Measurements from ENCODE around the gene PLXNB2.

The PLXNB2 gene

GRCh38 chr22:50229370-50229769 is 78.1 kb downstream of the PLXNB2 start:
- Histone ChIP-seq H3K4me2 (ENCODE audit: low read length) (no peak overlapping the region), H3K9me3 (ENCODE audit: control insufficient read depth, insufficient read depth, low read length) (no peaks in the 10 kb centered on the region), H3K36me3 (ENCODE audit: control insufficient read depth, low read length) (peaks cover 31% of the 10 kb centered on the region), H3K4me3 (ENCODE audit: low read length) (no peak overlapping the region), H3K9me2 (replicated peaks; ENCODE audit: control insufficient read depth, low read length) (no peaks in the 10 kb centered on the region), H4K20me1 (ENCODE audit: control insufficient read depth, insufficient read depth, low read depth, low read length) (no peaks in the 10 kb centered on the region), H3K27me3 (ENCODE audit: control insufficient read depth, low read length) (no peaks in the 10 kb centered on the region), H3K27ac (ENCODE audit: low read depth, low read length) (no peak overlapping the region), H3K79me2 (ENCODE audit: control insufficient read depth, low read length) (peaks cover 14% of the 10 kb centered on the region), H3K4me1 (ENCODE audit: control insufficient read depth, low read length) (no peaks in the 10 kb centered on the region), H3F3A (ENCODE audit: control insufficient read depth, insufficient read depth) (no peaks in the 10 kb centered on the region)
- no peak for TF ChIP-seq EZH2phosphoT487 (IDR thresholded peaks at IDR 0.05; ENCODE audit: borderline replicate concordance, low read length)
- TF ChIP-seq, protein P1, sequence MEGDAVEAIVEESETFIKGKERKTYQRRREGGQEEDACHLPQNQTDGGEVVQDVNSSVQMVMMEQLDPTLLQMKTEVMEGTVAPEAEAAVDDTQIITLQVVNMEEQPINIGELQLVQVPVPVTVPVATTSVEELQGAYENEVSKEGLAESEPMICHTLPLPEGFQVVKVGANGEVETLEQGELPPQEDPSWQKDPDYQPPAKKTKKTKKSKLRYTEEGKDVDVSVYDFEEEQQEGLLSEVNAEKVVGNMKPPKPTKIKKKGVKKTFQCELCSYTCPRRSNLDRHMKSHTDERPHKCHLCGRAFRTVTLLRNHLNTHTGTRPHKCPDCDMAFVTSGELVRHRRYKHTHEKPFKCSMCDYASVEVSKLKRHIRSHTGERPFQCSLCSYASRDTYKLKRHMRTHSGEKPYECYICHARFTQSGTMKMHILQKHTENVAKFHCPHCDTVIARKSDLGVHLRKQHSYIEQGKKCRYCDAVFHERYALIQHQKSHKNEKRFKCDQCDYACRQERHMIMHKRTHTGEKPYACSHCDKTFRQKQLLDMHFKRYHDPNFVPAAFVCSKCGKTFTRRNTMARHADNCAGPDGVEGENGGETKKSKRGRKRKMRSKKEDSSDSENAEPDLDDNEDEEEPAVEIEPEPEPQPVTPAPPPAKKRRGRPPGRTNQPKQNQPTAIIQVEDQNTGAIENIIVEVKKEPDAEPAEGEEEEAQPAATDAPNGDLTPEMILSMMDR (IDR thresholded peaks at IDR 0.05; ENCODE audit: low read depth, low read length, poor library complexity, severe bottlenecking) = no peak

DNA sequence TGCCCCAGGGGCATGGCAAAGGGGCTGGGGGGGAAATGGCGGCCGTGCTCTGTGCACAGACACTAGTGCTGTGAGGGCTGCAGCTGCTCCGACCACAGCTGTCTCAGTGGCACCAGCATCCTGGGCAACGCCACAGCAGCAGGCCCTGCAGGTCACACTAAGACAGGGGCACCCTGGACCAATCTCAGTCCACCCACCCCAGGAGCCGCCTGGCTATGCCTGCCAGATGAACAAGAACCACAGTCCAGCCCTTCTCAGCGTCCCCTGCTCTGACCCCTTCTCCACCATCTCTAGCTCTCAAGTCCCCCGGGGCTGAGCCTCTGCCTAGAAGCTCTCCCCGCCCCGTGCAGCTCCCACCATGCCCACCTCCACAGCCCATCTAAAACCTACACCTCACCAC is 79.1 kb downstream of the PLXNB2 start:
- Histone ChIP-seq H3K4me2 (ENCODE audit: low read length) (no peak overlapping the region), H4K20me1 (ENCODE audit: control insufficient read depth, insufficient read depth, low read depth, low read length) (no peaks in the 10 kb centered on the region), H3K79me2 (ENCODE audit: control insufficient read depth, low read length) (peaks cover 4% of the 10 kb centered on the region), H3F3A (ENCODE audit: control insufficient read depth, insufficient read depth) (no peaks in the 10 kb centered on the region), H3K27ac (ENCODE audit: low read depth, low read length) (no peak overlapping the region), H3K4me3 (ENCODE audit: low read length) (no peak overlapping the region), H3K9me2 (replicated peaks; ENCODE audit: control insufficient read depth, low read length) (no peaks in the 10 kb centered on the region), H3K27me3 (ENCODE audit: control insufficient read depth, low read length) (no peaks in the 10 kb centered on the region), H3K9me3 (ENCODE audit: control insufficient read depth, insufficient read depth, low read length) (no peaks in the 10 kb centered on the region), H3K4me1 (ENCODE audit: control insufficient read depth, low read length) (no peaks in the 10 kb centered on the region), H3K36me3 (ENCODE audit: control insufficient read depth, low read length) (peaks cover 33% of the 10 kb centered on the region)
- no peak for TF ChIP-seq EZH2phosphoT487 (IDR thresholded peaks at IDR 0.05; ENCODE audit: borderline replicate concordance, low read length)
- TF ChIP-seq, protein P1 (IDR thresholded peaks at IDR 0.05; ENCODE audit: low read depth, low read length, poor library complexity, severe bottlenecking) = no peak

DNA sequence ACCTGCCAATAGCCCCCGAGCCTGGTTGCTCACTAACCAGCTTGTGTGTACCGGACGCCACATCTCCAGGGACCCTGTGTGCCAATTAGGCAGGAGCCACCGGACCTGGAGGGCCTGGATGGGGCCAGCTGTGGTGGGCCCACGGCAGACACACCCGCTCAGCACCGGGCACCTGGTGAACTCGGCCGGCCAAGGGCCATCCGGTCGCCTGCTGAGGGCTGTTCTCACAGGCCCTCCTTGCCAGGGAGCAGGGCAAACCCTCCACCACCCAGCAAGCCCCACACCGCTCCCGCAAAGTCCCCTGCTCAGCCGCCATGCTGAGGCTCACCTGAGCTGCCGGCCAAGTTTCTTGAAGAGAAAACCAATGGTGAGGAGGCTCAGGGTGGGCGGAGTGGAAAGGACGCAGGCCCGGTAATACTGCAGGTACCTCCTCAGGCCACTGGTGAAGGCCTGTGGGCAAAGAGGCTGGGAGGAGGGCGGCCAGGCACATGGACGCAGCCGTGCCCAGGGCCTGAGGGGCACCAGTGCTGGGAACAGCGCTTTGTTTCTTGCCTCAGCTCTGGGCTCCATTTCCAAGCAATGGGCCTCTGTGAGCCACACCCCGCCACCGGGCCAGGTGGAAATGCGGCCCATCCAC is 79.7 kb downstream of the PLXNB2 start:
- no peaks in the 10 kb centered on the region for H3K27me3 ChIP-seq (ENCODE audit: control insufficient read depth, low read length)
- H3K4me1 ChIP-seq (ENCODE audit: control insufficient read depth, low read length) = no peaks in the 10 kb centered on the region
- H3K36me3 ChIP-seq (ENCODE audit: control insufficient read depth, low read length) = peaks cover 34% of the 10 kb centered on the region
- no peak overlapping the region for H3K27ac ChIP-seq (ENCODE audit: low read depth, low read length)
- H4K20me1 ChIP-seq (ENCODE audit: control insufficient read depth, insufficient read depth, low read depth, low read length) = no peaks in the 10 kb centered on the region
- no peak overlapping the region for H3K4me3 ChIP-seq (ENCODE audit: low read length)
- no peak for TF ChIP-seq EZH2phosphoT487 (IDR thresholded peaks at IDR 0.05; ENCODE audit: borderline replicate concordance, low read length)
- TF ChIP-seq, protein P1 (IDR thresholded peaks at IDR 0.05; ENCODE audit: low read depth, low read length, poor library complexity, severe bottlenecking) = no peak
- no peaks in the 10 kb centered on the region for H3K79me2 ChIP-seq (ENCODE audit: control insufficient read depth, low read length)
- no peaks in the 10 kb centered on the region for H3F3A ChIP-seq (ENCODE audit: control insufficient read depth, insufficient read depth)
- H3K4me2 ChIP-seq (ENCODE audit: low read length) = no peak overlapping the region
- H3K9me2 ChIP-seq (replicated peaks; ENCODE audit: control insufficient read depth, low read length) = no peaks in the 10 kb centered on the region
- no peaks in the 10 kb centered on the region for H3K9me3 ChIP-seq (ENCODE audit: control insufficient read depth, insufficient read depth, low read length)
